H9 (cell line): ENCODE results near the gene URB1. TPM values are rescaled to one million over a fixed set of nuclear protein-coding genes. Genes with fewer than 3 reads are reported as not detected.

Source experiments
- DNase-seq: peaks from one replicate; pipeline ENCODE4 v3.0.0-alpha.2; 2017
- H2AFZ ChIP-seq: one replicate; pipeline ENCODE4 v1.6.1; 2013; ENCODE audit warnings: mild to moderate bottlenecking, low read length, control low read depth, moderate library complexity
- H2AK5ac ChIP-seq: 2 replicates; pipeline ENCODE4 v1.6.1; 2013; ENCODE audit warnings: low read length, control low read depth, mixed read lengths; ENCODE audit not compliant: insufficient read length
- H2BK120ac ChIP-seq: one replicate; pipeline ENCODE4 v1.6.1; 2013; ENCODE audit warnings: low read depth, mild to moderate bottlenecking, low read length, control low read depth, inconsistent platforms; ENCODE audit not compliant: poor library complexity, severe bottlenecking
- H2BK12ac ChIP-seq: 2 replicates; pipeline ENCODE4 v1.6.1; 2013; ENCODE audit warnings: low read length, control low read depth, mixed read lengths, low read depth; ENCODE audit not compliant: insufficient read length
- H2BK15ac ChIP-seq: 2 replicates; pipeline ENCODE4 v1.6.1; 2013; ENCODE audit warnings: low read depth, low read length, control low read depth
- H2BK20ac ChIP-seq: one replicate; pipeline ENCODE4 v1.6.1; 2013; ENCODE audit warnings: low read depth, mild to moderate bottlenecking, low read length, control low read depth, inconsistent platforms; ENCODE audit not compliant: poor library complexity, severe bottlenecking
- H2BK5ac ChIP-seq: 2 replicates; pipeline ENCODE4 v1.6.1; 2013; ENCODE audit warnings: low read length, control low read depth, mixed read lengths; ENCODE audit not compliant: insufficient read length
- H3K14ac ChIP-seq: 2 replicates; pipeline ENCODE4 v1.6.1; 2013; ENCODE audit warnings: low read length, control low read depth; ENCODE audit not compliant: insufficient read depth
- H3K18ac ChIP-seq: 2 replicates; pipeline ENCODE4 v1.6.1; 2013; ENCODE audit warnings: low read depth, mild to moderate bottlenecking, mixed read lengths, low read length, control low read depth; ENCODE audit not compliant: insufficient read length
- H3K23ac ChIP-seq: 2 replicates; pipeline ENCODE4 v1.6.1; 2013; ENCODE audit warnings: low read length, control low read depth, mixed read lengths, low read depth; ENCODE audit not compliant: insufficient read length
- H3K23me2 ChIP-seq: 2 replicates; pipeline ENCODE4 v1.6.1; 2013; ENCODE audit warnings: low read depth, mild to moderate bottlenecking, mixed read lengths, low read length, control low read depth; ENCODE audit not compliant: insufficient read length, poor library complexity, severe bottlenecking
- H3K27ac ChIP-seq: 2 replicates; pipeline ENCODE4 v1.5.1; 2013; ENCODE audit warnings: low read length, control low read depth, mixed read lengths, low read depth; ENCODE audit not compliant: insufficient read length
- H3K27me3 ChIP-seq: 2 replicates; pipeline ENCODE4 v1.6.1; 2013; ENCODE audit warnings: low read length, control low read depth, inconsistent platforms; ENCODE audit not compliant: insufficient read depth
- H3K4ac ChIP-seq: 2 replicates; pipeline ENCODE4 v1.6.1; 2013; ENCODE audit warnings: low read depth, mild to moderate bottlenecking, control low read depth, inconsistent platforms, low read length, moderate library complexity
- H3K4me1 ChIP-seq: 2 replicates; pipeline ENCODE4 v1.6.1; 2013; ENCODE audit warnings: low read length, control low read depth, inconsistent platforms; ENCODE audit not compliant: insufficient read depth
- H3K4me2 ChIP-seq: 2 replicates; pipeline ENCODE4 v1.6.1; 2013; ENCODE audit warnings: low read length, control low read depth, mixed read lengths; ENCODE audit not compliant: insufficient read length, insufficient read depth
- H3K56ac ChIP-seq: 2 replicates; pipeline ENCODE4 v1.6.1; 2013; ENCODE audit warnings: low read depth, mild to moderate bottlenecking, mixed read lengths, low read length, control low read depth; ENCODE audit not compliant: insufficient read length
- H3K79me1 ChIP-seq: 2 replicates; pipeline ENCODE4 v1.6.1; 2013; ENCODE audit warnings: low read depth, mild to moderate bottlenecking, moderate library complexity, low read length, control low read depth, inconsistent platforms; ENCODE audit not compliant: insufficient read depth, poor library complexity, severe bottlenecking
- H3K79me2 ChIP-seq: 2 replicates; pipeline ENCODE4 v1.6.1; 2013; ENCODE audit warnings: low read length, control low read depth, inconsistent platforms; ENCODE audit not compliant: insufficient read depth
- H3K9ac ChIP-seq: 2 replicates; pipeline ENCODE4 v1.6.1; 2013; ENCODE audit warnings: low read length, control low read depth, mixed read lengths; ENCODE audit not compliant: insufficient read length; ENCODE audit errors: extremely low read depth
- H3K9me3 ChIP-seq: one replicate; pipeline ENCODE4 v1.6.1; 2013; ENCODE audit warnings: low read depth, low read length, inconsistent platforms; ENCODE audit not compliant: control insufficient read depth
- H3T11ph ChIP-seq: one replicate; pipeline ENCODE4 v1.6.1; 2013; ENCODE audit warnings: mild to moderate bottlenecking, low read length, control low read depth, inconsistent platforms
- H4K20me1 ChIP-seq: one replicate; pipeline ENCODE4 v1.6.1; 2013; ENCODE audit not compliant: control insufficient read depth, insufficient read length, insufficient read depth
- H4K5ac ChIP-seq: 2 replicates; pipeline ENCODE4 v1.6.1; 2013; ENCODE audit warnings: low read depth, mild to moderate bottlenecking, mixed read lengths, low read length, control low read depth; ENCODE audit not compliant: insufficient read length
- H4K8ac ChIP-seq: replicated peaks from 2 replicates; pipeline ENCODE4 v1.6.1; 2013; ENCODE audit warnings: low read length, control low read depth, mixed read lengths, low read depth; ENCODE audit not compliant: insufficient read length
- H4K91ac ChIP-seq: 2 replicates; pipeline ENCODE4 v1.6.1; 2013; ENCODE audit warnings: low read depth, mild to moderate bottlenecking, moderate library complexity, mixed read lengths, low read length, control low read depth; ENCODE audit not compliant: insufficient read length
- H3K27ac Mint-ChIP-seq, 3 experiments: 2 replicates in 2 of 3; 3 replicates in 1 of 3; pipeline ENCODE4 v1.8.0; 2020 to 2021; ENCODE audit warnings: mixed read lengths in 3 of 3, mild to moderate bottlenecking in 1 of 3, moderate library complexity in 1 of 3
- H3K27me3 Mint-ChIP-seq: 2 replicates; pipeline ENCODE4 v1.8.0; 2021; ENCODE audit warnings: low read depth, mild to moderate bottlenecking, moderate library complexity, mixed read lengths
- H3K36me3 Mint-ChIP-seq, 3 experiments: 2 replicates in 2 of 3; 3 replicates in 1 of 3; pipeline ENCODE4 v1.8.0; 2020 to 2021; ENCODE audit warnings: low read depth in 3 of 3, mixed read lengths in 3 of 3; ENCODE audit not compliant: insufficient read depth in 1 of 3
- H3K4me1 Mint-ChIP-seq, 2 experiments: 2 replicates each; pipeline ENCODE4 v1.8.0; 2020; ENCODE audit warnings: mixed read lengths in 2 of 2
- H3K4me3 Mint-ChIP-seq, 2 experiments: 2 replicates in 1 of 2; 3 replicates in 1 of 2; pipeline ENCODE4 v1.8.0; 2020 to 2021; ENCODE audit warnings: mild to moderate bottlenecking in 2 of 2, mixed read lengths in 2 of 2, moderate library complexity in 1 of 2
- H3K9me3 Mint-ChIP-seq, 2 experiments: 2 replicates in 1 of 2; 3 replicates in 1 of 2; pipeline ENCODE4 v1.8.0; 2020; ENCODE audit warnings: mild to moderate bottlenecking in 2 of 2, mixed read lengths in 2 of 2, moderate library complexity in 1 of 2
- CTCF ChIP-seq: fragments of 200-600 bp; sonication (generic); conservative IDR thresholded peaks from 3 replicates; pipeline ENCODE4 v1.8.0; 2021; ENCODE audit warnings: antibody characterized with exemption, mild to moderate bottlenecking
- WGBS: extraction: QIAGEN DNeasy Blood & Tissue Kit; methylation state at CpG from one replicate; pipeline ENCODE4 v1.1.7; 2013; ENCODE audit warnings: missing lambda C conversion rate, low lambda C conversion rate, mixed read lengths; ENCODE audit not compliant: insufficient read length; ENCODE audit errors: extremely low coverage; 5-methylcytosine and 5-hydroxymethylcytosine counted together
- total RNA-seq: library from RNA; stranded (reverse); gene quantifications from 2 replicates; pipeline ENCODE4 v1.2.1, GENCODE V29; 2021

URB1 gene
- total RNA-seq, 1 experiment from 2014 or later, result 23.5 TPM

DNA sequence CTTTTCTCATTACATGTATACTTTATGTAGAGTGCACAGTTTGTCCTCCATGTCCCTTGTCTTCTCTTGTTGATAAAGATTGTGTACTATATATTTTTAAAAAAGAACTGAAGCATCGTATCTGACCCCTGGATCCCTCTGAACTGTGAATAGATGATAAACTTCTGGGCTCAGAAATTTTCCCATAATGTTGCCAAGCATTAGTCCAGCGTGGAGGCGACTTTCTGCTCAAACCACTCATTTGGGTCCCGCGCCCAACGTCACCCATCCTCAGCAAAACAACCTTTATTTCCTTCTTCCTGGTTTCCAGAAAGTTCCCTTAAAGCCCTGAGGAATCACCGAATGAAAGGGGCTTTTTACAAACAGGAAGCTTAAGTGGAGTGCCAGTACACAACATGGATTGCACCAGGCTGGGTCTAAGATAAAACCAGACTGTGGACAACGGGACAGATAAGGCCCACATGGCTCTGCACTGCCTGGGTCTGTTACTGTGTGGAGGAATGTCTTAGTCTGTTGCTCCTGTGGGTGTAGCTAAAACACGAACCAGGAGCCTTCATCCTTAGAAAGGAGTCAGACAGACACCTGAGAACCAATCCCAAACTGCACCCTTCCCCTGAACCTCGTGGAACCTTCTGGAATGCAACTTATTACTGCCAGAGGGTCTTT, 35.3 kb upstream of the URB1 start:
- Histone ChIP-seq H4K91ac (no peak overlapping the region), H3K14ac (no peak overlapping the region), H3K4me2 (no peak overlapping the region), H3K9me3 (no peaks in the 10 kb centered on the region), H3K18ac (no peak overlapping the region), H3K27ac (no peak overlapping the region), H2BK15ac (no peak overlapping the region), H4K20me1 (no peaks in the 10 kb centered on the region), H3K23me2 (no peaks in the 10 kb centered on the region), H3K56ac (no peak overlapping the region), H4K5ac (no peak overlapping the region), H3K79me1 (no peaks in the 10 kb centered on the region), H2BK120ac (no peak overlapping the region), H3K27me3 (no peaks in the 10 kb centered on the region), H3K9ac (no peak overlapping the region), H4K8ac (no peak overlapping the region), H3K23ac (no peak overlapping the region), H3T11ph (no peak overlapping the region), H3K4me1 (peaks cover 6% of the 10 kb centered on the region; the same call in 1 of the 2 replicates), H2BK12ac (no peak overlapping the region), H3K4ac (no peak overlapping the region), H2AK5ac (no peak overlapping the region), H2AFZ (no peak overlapping the region), H2BK20ac (no peak overlapping the region), H2BK5ac (no peak overlapping the region), H3K79me2 (no peaks in the 10 kb centered on the region)
- Mint-ChIP-seq H3K36me3 (peaks cover 3 to 8% (median 6%) of the 10 kb centered on the region in 3 experiments), H3K9me3 (peaks cover 5 to 12% of the 10 kb centered on the region in 2 experiments), H3K27me3 (peaks cover 5% of the 10 kb centered on the region), H3K4me3 (no peak overlapping the region; a peak in 1 of 5 replicates), H3K27ac (0 out of 7 replicates have a peak overlapping the region, but pooled peaks of 1 of the 3 experiments have one; percentile 85), H3K4me1 (peaks cover 12 to 13% of the 10 kb centered on the region in 2 experiments)
- WGBS, result no CpG with 5 or more reads among the region's 10 CpGs
- no peak for TF ChIP-seq CTCF
- DNase-seq, result no peak
